Hepatocyte (in vitro differentiated cells): ENCODE results near the gene JARID2. TPM values are rescaled to one million over a fixed set of nuclear protein-coding genes. Genes with fewer than 3 reads are reported as not detected.

Experiments
- DNase-seq: peaks from one replicate; pipeline ENCODE4 v3.0.0-alpha.2; 2016; ENCODE audit warnings: low spot score
- H2AFZ ChIP-seq: fragments of 200-600 bp; sonication (generic); 2 replicates; pipeline ENCODE4 v1.6.0; 2016; ENCODE audit warnings: antibody characterized with exemption, mild to moderate bottlenecking
- H3K27ac ChIP-seq: fragments of 200-600 bp; sonication (generic); 2 replicates; pipeline ENCODE4 v1.5.1; 2016; ENCODE audit warnings: mild to moderate bottlenecking
- H3K27me3 ChIP-seq: fragments of 200-600 bp; sonication (generic); 2 replicates; pipeline ENCODE4 v1.6.1; 2016
- H3K36me3 ChIP-seq: fragments of 200-600 bp; sonication (generic); replicated peaks from 2 replicates; pipeline ENCODE4 v1.5.1; 2016; ENCODE audit warnings: low read depth; ENCODE audit not compliant: insufficient read depth
- H3K4me1 ChIP-seq: fragments of 200-600 bp; sonication (generic); 2 replicates; pipeline ENCODE4 v1.5.1; 2016; ENCODE audit warnings: mild to moderate bottlenecking, moderate library complexity; ENCODE audit not compliant: insufficient read depth
- H3K4me2 ChIP-seq: fragments of 200-600 bp; sonication (generic); 2 replicates; pipeline ENCODE4 v1.6.0; 2016
- H3K4me3 ChIP-seq: fragments of 200-600 bp; sonication (generic); 2 replicates; pipeline ENCODE4 v1.5.1; 2016; ENCODE audit warnings: mild to moderate bottlenecking
- H3K79me2 ChIP-seq: fragments of 200-600 bp; sonication (generic); 2 replicates; pipeline ENCODE4 v1.6.0; 2017; ENCODE audit warnings: mild to moderate bottlenecking
- H3K9me2 ChIP-seq: fragments of 200-600 bp; sonication (generic); replicated peaks from 2 replicates; pipeline ENCODE4 v1.6.0; 2017; ENCODE audit warnings: mild to moderate bottlenecking; ENCODE audit not compliant: insufficient read depth
- H3K9me3 ChIP-seq: fragments of 200-600 bp; sonication (generic); 2 replicates; pipeline ENCODE4 v1.5.1; 2016; ENCODE audit warnings: low read depth, mild to moderate bottlenecking
- H4K20me1 ChIP-seq: fragments of 200-600 bp; sonication (generic); 2 replicates; pipeline ENCODE4 v1.6.0; 2016; ENCODE audit warnings: mild to moderate bottlenecking; ENCODE audit not compliant: insufficient read depth, poor library complexity, severe bottlenecking
- CTCF ChIP-seq: fragments of 200-600 bp; sonication (generic); IDR thresholded peaks from 2 replicates; pipeline ENCODE4 v1.5.1; 2016; ENCODE audit warnings: antibody characterized with exemption, mild to moderate bottlenecking; ENCODE audit not compliant: poor library complexity
- EZH2 ChIP-seq: fragments of 200-600 bp; sonication (generic); IDR thresholded peaks from 2 replicates; pipeline ENCODE4 v1.6.1; 2016; ENCODE audit warnings: antibody characterized with exemption, mild to moderate bottlenecking, borderline replicate concordance
- EZH2phosphoT487 ChIP-seq: fragments of 200-600 bp; sonication (generic); IDR thresholded peaks from one replicate; pipeline ENCODE4 v1.6.1; 2018; ENCODE audit warnings: antibody characterized with exemption, mild to moderate bottlenecking, low read depth, moderate library complexity; ENCODE audit not compliant: unreplicated experiment, severe bottlenecking
- WGBS: methylation state at CpG from one replicate; pipeline ENCODE4 v1.1.6; 2016; ENCODE audit warnings: low lambda C conversion rate; ENCODE audit errors: missing lambda C conversion rate; 5-methylcytosine and 5-hydroxymethylcytosine counted together
- polyA plus RNA-seq: library from polyadenylated mRNA; unstranded; fragments of >200 nt; fragmentation: Nextera tagmentation; extraction: Ambion mirVana; gene quantifications from 2 replicates; pipeline ENCODE4 v1.2.1, GENCODE V29; 2016
- total RNA-seq: library from RNA; depleted of rRNA; stranded (reverse); fragments of >200 nt; gene quantifications from 2 replicates; pipeline ENCODE4 v1.2.3, GENCODE V29; 2014

Gene JARID2
- total and polyA plus RNA-seq, 2 experiments from 2014 or later: 4.6 to 11.6 TPM

- no peak for DNase-seq
- H3K9me3 ChIP-seq: no peaks in the 10 kb centered on the region
- H3K4me1 ChIP-seq: no peaks in the 10 kb centered on the region
- peaks cover 3% of the 10 kb centered on the region for H4K20me1 ChIP-seq
- no peaks in the 10 kb centered on the region for H3K27me3 ChIP-seq
- peaks cover 31% of the 10 kb centered on the region for H3K79me2 ChIP-seq
- 95% methylated on average over 3 of the region's 3 CpGs for WGBS
- TF ChIP-seq EZH2phosphoT487: no peak
- no peak for TF ChIP-seq CTCF
- no peak for TF ChIP-seq EZH2
- no peak overlapping the region for H3K4me3 ChIP-seq
- H3K4me2 ChIP-seq: no peak overlapping the region
- no peak overlapping the region for H3K27ac ChIP-seq
- H3K9me2 ChIP-seq: no peaks in the 10 kb centered on the region
- no peaks in the 10 kb centered on the region for H3K36me3 ChIP-seq
- no peak overlapping the region for H2AFZ ChIP-seq
These were observed 238.3 kb downstream of the JARID2 start for GRCh38 chr6:15484140-15484539.

GRCh38 chr6:15484821-15485220 is 239.0 kb downstream of the JARID2 start:
- H3K9me3 ChIP-seq: no peaks in the 10 kb centered on the region
- H3K4me2 ChIP-seq: no peak overlapping the region
- WGBS: 95% methylated on average over 4 of the region's 4 CpGs
- H3K9me2 ChIP-seq: no peaks in the 10 kb centered on the region
- no peak overlapping the region for H2AFZ ChIP-seq
- no peaks in the 10 kb centered on the region for H3K27me3 ChIP-seq
- no peak overlapping the region for H3K27ac ChIP-seq
- peaks cover 26% of the 10 kb centered on the region for H3K79me2 ChIP-seq
- H3K36me3 ChIP-seq: no peaks in the 10 kb centered on the region
- H3K4me1 ChIP-seq: no peaks in the 10 kb centered on the region
- TF ChIP-seq EZH2 (no peak), EZH2phosphoT487 (no peak), CTCF (no peak)
- H4K20me1 ChIP-seq: peaks cover 3% of the 10 kb centered on the region
- no peak for DNase-seq
- H3K4me3 ChIP-seq: no peak overlapping the region

- TF ChIP-seq EZH2phosphoT487: no peak
- no peak for TF ChIP-seq CTCF
- no peak for TF ChIP-seq EZH2
- H3K9me2 ChIP-seq: no peaks in the 10 kb centered on the region
- no peaks in the 10 kb centered on the region for H3K9me3 ChIP-seq
- no peaks in the 10 kb centered on the region for H3K36me3 ChIP-seq
- no peaks in the 10 kb centered on the region for H3K27me3 ChIP-seq
- H3K4me3 ChIP-seq: no peak overlapping the region
- no peak overlapping the region for H2AFZ ChIP-seq
- H4K20me1 ChIP-seq: peaks cover 4% of the 10 kb centered on the region
- H3K79me2 ChIP-seq: peaks cover 22% of the 10 kb centered on the region
- H3K4me1 ChIP-seq: no peaks in the 10 kb centered on the region
- no peak overlapping the region for H3K27ac ChIP-seq
- DNase-seq: no peak
- WGBS: 78% methylated on average over 2 of the region's 2 CpGs
- no peak overlapping the region for H3K4me2 ChIP-seq
These were observed 240.1 kb downstream of the JARID2 start for GRCh38 chr6:15485936-15486335.

- no peaks in the 10 kb centered on the region for H3K9me2 ChIP-seq
- no peak overlapping the region for H3K4me2 ChIP-seq
- no peaks in the 10 kb centered on the region for H3K36me3 ChIP-seq
- no peaks in the 10 kb centered on the region for H3K27me3 ChIP-seq
- no peak for DNase-seq
- H3K4me1 ChIP-seq: no peaks in the 10 kb centered on the region
- no peak overlapping the region for H3K27ac ChIP-seq
- 98% methylated on average over 12 of the region's 13 CpGs for WGBS
- peaks cover 7% of the 10 kb centered on the region for H4K20me1 ChIP-seq
- TF ChIP-seq EZH2phosphoT487: no peak
- TF ChIP-seq EZH2: no peak
- no peak for TF ChIP-seq CTCF
- no peak overlapping the region for H2AFZ ChIP-seq
- H3K9me3 ChIP-seq: no peaks in the 10 kb centered on the region
- peaks cover 21% of the 10 kb centered on the region for H3K79me2 ChIP-seq
- no peak overlapping the region for H3K4me3 ChIP-seq
These were observed 241.4 kb downstream of the JARID2 start for GRCh38 chr6:15487262-15487661.
